Fibroblast of pulmonary artery (primary cell): ENCODE results near the gene RBFOX2.

ENCODE experiments used
- DNase-seq: peaks from one replicate; pipeline ENCODE4 v3.0.0-alpha.2; 2010; ENCODE audit warnings: low read depth
- H3K4me3 ChIP-seq: replicated peaks from 2 replicates; pipeline ENCODE4 v1.5.1; 2011; ENCODE audit warnings: low read depth, mild to moderate bottlenecking, control low read depth, low read length, moderate library complexity
- CTCF ChIP-seq: IDR thresholded peaks from 2 replicates; pipeline ENCODE4 v1.5.1; 2011; ENCODE audit warnings: mild to moderate bottlenecking, control low read depth, low read length, inconsistent platforms; ENCODE audit errors: missing control alignments

RBFOX2 gene

GRCh38 chr22:35972559-35972958 is 56.1 kb downstream of the RBFOX2 start:
- H3K4me3 ChIP-seq = no peak overlapping the region
- DNase-seq = no peak
- no peak for TF ChIP-seq CTCF

- no peak overlapping the region for H3K4me3 ChIP-seq
- no peak for TF ChIP-seq CTCF
- DNase-seq = peak; percentile 77
These were observed 57.0 kb downstream of the RBFOX2 start for GRCh38 chr22:35971456-35972119.

GRCh38 chr22:35970616-35971455 is 57.8 kb downstream of the RBFOX2 start:
- no peak for TF ChIP-seq CTCF
- DNase-seq = no peak
- H3K4me3 ChIP-seq = no peak overlapping the region

- DNase-seq = no peak
- no peak overlapping the region for H3K4me3 ChIP-seq
- no peak for TF ChIP-seq CTCF
These were observed 61.6 kb downstream of the RBFOX2 start for GRCh38 chr22:35967046-35967397.

GRCh38 chr22:35966314-35967045 is 62.1 kb downstream of the RBFOX2 start:
- peak; percentile 1 for TF ChIP-seq CTCF
- DNase-seq = no peak
- no peak overlapping the region for H3K4me3 ChIP-seq

- no peak for TF ChIP-seq CTCF
- no peak overlapping the region for H3K4me3 ChIP-seq
- DNase-seq = no peak
These were observed 65.3 kb downstream of the RBFOX2 start for GRCh38 chr22:35963237-35963810.
